GM19023 (cell line): ENCODE results near the gene RCOR1.
"Not testable (repeated sequence)": the region's sequence is repeated elsewhere in the genome, so short reads cannot be mapped to it uniquely, and the experiment has no call there.

Source experiments
- ATAC-seq: cut with Tn5 transposase; IDR thresholded peaks from one replicate; pipeline ENCODE4 v1.9.1; 2021; ENCODE audit warnings: mild to moderate bottlenecking, moderate library complexity; ENCODE audit not compliant: unreplicated experiment

RCOR1 gene

GRCh38 chr14:102739190-102739469, 146.7 kb downstream of the RCOR1 start:
- no peak for ATAC-seq

GRCh38 chr14:102746634-102747438, 154.4 kb downstream of the RCOR1 start:
- no peak for ATAC-seq

DNA sequence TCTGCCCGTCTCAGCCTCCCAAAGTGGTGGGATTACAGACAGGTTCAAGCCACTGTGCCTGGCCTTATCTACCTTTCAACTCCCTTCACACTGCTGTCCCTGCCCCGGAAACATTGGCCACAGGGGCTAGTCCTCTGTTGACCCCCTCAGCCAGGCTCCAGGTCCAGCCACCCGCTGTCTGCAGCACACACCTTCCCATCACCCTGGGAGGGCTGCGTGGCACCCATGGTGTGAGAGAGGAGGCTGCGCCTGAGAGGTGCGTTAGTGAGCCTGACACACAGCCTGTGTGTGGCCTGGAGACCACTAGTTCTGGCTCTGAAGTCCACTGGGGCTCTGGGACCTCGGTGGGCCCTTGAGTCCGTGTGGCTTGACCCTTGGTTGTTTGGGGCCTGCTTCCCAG, 156.4 kb downstream of the RCOR1 start:
- ATAC-seq, result no peak

- ATAC-seq, result no peak
Observed at GRCh38 chr14:102749393-102750305, 157.2 kb downstream of the RCOR1 start.

DNA sequence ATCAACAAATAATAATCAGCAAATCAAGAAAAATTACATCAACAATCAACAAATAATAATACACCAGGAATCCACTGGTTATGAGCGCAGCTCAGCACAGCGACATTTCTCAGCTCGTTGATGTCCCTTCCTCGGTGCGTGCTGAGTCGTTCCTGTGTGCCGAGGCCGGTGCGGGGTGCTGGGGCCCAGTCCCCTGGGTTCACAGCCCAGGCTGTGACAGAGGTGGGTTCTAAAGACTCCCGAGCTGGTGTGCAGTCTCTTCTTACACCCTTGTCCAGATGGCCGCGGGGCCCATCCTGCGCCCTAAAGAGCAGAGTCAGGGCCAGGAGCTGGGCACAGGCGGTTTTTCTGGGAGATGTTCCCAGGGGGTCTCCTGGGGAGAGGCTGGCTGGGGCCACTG, 157.9 kb downstream of the RCOR1 start:
- no peak for ATAC-seq

- ATAC-seq, result no peak
Observed at GRCh38 chr14:102751088-102751487, 158.6 kb downstream of the RCOR1 start.

DNA sequence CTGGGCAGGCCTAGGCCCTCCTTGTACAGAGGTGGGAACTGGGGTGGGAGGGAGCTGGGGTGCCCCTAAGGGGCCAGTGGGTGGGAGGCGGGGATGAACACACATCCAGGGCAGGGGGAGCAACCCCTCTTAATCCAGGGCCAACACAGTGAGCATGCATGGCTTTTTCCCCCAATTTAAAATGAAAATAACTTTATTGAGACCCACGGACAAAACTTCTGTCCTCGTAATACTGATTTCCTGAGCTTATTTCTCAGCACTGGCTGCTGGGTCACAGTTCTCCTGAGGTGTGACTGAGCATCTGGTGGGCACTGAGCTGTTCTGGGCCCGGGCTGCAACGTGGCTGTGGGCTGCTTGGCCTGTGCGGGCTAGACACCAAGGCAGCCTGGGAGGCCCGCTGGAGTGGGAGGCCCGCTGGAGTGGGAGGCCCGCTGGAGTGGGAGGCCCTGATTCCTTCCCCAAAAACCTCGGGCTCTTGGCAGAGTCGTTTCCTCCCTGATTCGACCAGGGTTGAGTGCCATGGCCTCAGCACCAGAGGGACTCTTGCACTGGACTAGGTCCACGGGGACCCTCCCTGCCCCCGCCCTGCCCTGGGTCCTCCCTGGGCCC, 159.9 kb downstream of the RCOR1 start:
- no peak for ATAC-seq

DNA sequence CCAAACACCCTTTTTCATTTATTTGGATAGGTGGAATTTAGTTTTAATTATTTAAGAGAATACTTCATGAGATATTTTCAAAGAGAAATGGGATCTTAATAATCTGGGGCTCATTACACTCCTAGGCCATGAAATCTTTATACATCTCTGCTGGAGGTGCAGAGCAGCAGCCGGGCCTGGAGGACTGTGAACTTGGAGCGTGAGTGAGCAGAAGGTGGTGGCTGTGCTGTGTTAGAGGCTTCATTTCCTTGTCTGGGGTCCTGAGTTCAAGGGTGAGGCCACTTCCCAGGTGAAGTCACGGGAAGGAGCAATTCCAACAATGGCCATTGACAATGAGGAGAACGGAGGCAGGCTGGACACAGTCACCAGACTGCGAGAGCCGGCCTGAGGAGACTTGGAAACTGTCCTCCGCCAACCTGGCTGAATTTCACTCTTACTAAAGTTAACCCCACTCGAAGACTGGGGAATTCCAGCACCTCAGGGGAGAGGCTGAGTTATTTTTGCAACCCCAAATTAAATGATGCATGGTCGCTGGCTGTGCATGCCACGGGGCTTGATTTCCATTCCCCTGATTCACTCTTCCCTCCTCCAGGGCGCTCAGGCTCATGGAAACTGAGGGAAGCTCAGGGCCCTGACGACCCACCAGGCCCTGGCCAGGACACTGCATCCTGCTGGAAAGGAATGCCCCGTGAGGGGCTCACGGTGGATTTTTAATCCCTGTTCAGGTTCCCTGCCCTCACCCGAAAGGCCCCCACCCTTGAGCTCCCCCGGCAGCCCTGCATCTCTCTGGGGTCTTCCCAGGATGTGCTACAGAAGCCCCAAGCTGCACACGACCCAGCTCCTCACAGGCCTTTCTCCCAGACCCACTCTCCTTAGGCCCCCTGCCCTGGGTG, 162.2 kb downstream of the RCOR1 start:
- peak; percentile 56 for ATAC-seq

GRCh38 chr14:102757646-102758045, 165.2 kb downstream of the RCOR1 start:
- ATAC-seq, result no peak

GRCh38 chr14:102758087-102758486, 165.6 kb downstream of the RCOR1 start:
- no peak for ATAC-seq

DNA sequence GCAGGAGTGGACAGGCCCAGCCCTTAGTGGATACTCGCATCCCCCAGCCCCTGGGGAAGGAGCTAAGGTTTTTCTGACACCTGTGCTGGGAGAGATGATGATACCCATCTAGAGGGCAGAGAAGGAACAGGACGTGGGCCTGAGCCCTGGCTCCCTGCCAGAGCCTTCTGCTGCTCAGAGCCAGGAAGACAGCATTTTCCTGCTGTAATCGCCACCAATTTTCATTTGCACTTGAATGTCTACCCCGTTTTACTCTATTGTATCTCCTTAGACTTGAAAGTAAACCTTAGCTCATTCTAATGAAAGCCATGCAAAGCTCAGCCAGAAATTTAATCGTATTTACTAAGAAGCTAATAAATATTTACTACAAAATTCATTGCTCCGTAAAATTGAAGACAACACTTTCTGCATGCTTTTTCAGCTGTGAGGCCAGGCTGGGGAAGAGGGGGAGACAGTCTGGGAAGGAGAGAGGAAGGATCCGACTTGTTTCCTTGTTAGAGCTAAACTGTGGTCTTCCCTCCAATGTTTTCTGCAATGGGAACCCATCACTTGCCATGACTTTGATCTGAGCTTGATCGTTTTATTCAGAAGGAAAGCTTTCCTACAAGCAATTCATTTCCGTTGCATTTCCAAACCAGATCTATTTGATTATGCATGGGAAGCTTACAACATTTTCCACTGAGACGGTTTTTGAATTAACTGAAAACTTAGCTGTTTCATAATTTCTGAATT, 167.2 kb downstream of the RCOR1 start:
- ATAC-seq, result no peak

- ATAC-seq, result no peak
Observed at GRCh38 chr14:102760496-102761193, 168.2 kb downstream of the RCOR1 start.

- ATAC-seq, result no peak
Observed at GRCh38 chr14:102761206-102761605, 168.8 kb downstream of the RCOR1 start.

- peak; percentile 55 for ATAC-seq
Observed at GRCh38 chr14:102764220-102764671, 171.8 kb downstream of the RCOR1 start.

- not testable (repeated sequence) for ATAC-seq
Observed at GRCh38 chr14:102765770-102766169, 173.3 kb downstream of the RCOR1 start.

DNA sequence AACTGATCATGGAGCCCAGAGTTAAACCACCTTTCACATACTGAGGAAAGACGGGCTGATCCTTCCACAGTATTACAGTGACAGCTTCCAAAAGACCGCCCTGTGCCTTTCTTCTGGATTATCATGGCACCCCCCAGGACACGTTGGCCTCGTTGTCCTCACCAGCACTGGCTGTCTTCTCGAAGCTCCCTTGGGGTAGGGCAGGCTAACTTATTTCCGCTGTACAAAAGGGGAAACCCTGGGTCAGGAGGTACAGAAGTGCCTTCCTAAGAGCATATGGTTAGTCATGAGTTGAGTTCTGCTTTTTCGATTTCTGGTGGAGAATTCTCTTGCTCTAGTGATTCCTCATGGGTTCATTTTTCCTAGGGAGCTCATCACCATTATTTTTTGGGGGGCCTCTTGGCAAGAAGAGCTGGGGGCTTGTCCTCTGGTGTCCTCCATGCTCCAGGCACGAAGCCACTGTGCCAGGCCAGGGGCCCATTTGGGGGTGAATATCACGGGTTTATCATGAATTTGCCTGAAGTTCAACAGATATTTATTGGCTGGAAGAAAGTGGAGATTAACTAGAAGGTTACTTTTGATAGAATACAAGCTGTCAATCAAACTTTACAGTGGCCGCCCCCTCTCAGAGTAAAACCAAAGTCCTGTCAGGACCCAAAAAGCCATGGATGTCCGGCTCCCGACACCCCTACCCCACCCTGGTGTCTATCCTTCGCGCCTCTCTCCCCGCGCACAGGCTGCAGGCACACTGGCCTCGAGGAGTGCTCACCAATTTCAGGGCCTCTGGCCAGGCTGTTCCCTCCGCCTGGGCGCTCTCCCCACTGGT, 176.0 kb downstream of the RCOR1 start:
- peak; percentile 64 for ATAC-seq

DNA sequence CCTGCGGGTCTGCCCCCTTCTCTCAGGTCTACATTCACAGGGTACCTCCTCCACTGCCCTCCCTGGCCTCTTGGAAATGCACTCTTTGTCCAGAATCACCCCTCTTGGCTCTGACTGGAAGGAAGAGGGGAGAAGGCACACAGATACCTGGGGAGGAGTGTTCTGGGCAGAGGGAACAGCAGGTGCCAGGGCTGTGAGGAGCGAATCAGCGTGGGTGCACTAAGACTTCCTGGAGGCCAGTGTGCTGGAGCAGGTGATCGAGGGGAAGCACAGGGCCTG, 176.5 kb downstream of the RCOR1 start:
- ATAC-seq, result no peak
